ENCODE results near the gene SQSTM1. TPM values are rescaled to one million over a fixed set of nuclear protein-coding genes. Genes with fewer than 3 reads are reported as not detected.
"Not testable (repeated sequence)": the region's sequence is repeated elsewhere in the genome, so short reads cannot be mapped to it uniquely, and the experiment has no call there.

SQSTM1 gene
- total and polyA plus RNA-seq, 12 donors: 258 to 2,312 (median 660) TPM

DNA sequence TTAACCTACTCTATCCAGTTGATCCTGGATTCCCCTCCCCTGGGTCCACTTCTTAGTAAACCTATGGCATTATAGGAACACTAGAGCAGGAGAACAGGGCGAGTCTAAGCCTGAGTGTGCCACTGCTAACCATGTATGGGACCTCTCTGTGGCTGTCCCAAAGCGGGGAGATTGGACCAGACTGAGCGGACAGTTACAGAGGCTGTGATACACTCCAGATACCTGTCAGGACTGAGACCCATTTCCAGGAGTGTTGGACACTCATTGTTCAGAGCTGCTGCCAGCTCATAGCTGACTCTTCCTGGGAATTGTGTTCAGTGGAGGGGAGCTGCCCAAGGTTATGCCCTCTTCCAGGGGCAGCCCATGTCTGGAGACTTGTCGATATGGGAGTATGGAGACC is 38.9 kb upstream of the SQSTM1 start:
- H3K27ac ChIP-seq: no peak overlapping the region
- no peak overlapping the region for H3K4me3 ChIP-seq
- H3K36me3 ChIP-seq (replicated peaks in 1 of 2): peaks cover 0 to 12% of the 10 kb centered on the region in 2 donors
- TF ChIP-seq, protein P1, sequence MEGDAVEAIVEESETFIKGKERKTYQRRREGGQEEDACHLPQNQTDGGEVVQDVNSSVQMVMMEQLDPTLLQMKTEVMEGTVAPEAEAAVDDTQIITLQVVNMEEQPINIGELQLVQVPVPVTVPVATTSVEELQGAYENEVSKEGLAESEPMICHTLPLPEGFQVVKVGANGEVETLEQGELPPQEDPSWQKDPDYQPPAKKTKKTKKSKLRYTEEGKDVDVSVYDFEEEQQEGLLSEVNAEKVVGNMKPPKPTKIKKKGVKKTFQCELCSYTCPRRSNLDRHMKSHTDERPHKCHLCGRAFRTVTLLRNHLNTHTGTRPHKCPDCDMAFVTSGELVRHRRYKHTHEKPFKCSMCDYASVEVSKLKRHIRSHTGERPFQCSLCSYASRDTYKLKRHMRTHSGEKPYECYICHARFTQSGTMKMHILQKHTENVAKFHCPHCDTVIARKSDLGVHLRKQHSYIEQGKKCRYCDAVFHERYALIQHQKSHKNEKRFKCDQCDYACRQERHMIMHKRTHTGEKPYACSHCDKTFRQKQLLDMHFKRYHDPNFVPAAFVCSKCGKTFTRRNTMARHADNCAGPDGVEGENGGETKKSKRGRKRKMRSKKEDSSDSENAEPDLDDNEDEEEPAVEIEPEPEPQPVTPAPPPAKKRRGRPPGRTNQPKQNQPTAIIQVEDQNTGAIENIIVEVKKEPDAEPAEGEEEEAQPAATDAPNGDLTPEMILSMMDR (IDR thresholded peaks at IDR 0.05): no peak
- no peak for TF ChIP-seq POLR2A (IDR thresholded peaks at IDR 0.05)
- peaks cover 0 to 4% of the 10 kb centered on the region in 2 donors for H3K4me1 ChIP-seq (replicated peaks in 1 of 2)
- H3K9me3 ChIP-seq (replicated peaks in 1 of 3): no peaks in the 10 kb centered on the region
- no peaks in the 10 kb centered on the region for H3K27me3 ChIP-seq
- intact Hi-C loops (cut with DNase I): no loop called here
- WGBS, 4 donors: 93 to 97% (median 96%) methylated on average over 4 of the region's 4 CpGs
- DNase-seq: no peak

DNA sequence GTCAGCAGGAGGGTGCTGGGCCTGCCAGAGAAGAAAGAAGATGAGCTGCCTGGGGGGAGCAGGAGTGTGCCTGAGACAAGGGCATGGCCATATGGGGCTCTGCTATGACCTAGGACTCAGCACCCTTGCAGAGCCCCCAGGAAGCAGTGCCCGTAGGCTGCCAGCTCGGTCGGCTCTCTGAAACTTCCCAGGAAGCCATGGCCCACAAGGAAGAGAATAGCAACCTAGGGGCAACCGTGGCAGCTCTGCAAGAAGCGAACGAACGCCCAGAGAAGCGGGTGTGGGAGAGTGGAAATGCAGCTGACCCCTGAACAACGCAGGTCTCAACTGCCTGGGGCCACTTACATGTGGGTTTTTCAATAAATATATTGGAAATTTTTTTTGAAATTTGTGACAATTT is 37.6 kb upstream of the SQSTM1 start:
- Histone ChIP-seq H3K27ac (no peak overlapping the region), H3K36me3 (replicated peaks in 1 of 2) (peaks cover 0 to 11% of the 10 kb centered on the region in 2 donors), H3K4me1 (replicated peaks in 1 of 2) (peaks cover 0 to 2% of the 10 kb centered on the region in 2 donors), H3K27me3 (no peaks in the 10 kb centered on the region), H3K9me3 (replicated peaks in 1 of 3) (no peaks in the 10 kb centered on the region), H3K4me3 (no peak overlapping the region)
- TF ChIP-seq, protein P1 (IDR thresholded peaks at IDR 0.05): no peak
- TF ChIP-seq POLR2A (IDR thresholded peaks at IDR 0.05): no peak
- WGBS, 4 donors: 93 to 96% (median 95%) methylated on average over 9 of the region's 9 CpGs
- no peak for DNase-seq
- intact Hi-C loops (cut with DNase I): no loop called here

DNA sequence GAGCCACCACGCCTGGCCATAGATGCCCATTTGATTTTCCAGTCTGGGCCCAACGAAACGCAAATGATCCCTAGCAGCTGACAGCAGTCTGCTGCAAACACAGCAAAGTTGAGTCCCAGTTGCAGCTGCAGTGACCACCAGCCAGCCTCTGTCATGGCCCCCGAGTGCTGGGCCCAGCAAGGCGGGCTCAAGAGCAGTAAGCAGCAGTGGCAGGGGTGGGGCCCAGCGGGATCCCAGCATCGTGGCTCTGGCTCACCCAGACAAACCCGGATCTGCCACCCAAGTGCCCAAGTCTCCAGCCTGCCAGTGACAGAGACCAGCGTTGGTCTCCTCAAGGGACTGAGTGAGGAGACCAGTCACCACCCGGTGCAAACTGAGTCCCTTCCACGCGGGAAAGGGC is 33.8 kb upstream of the SQSTM1 start:
- Histone ChIP-seq H3K27ac (no peak overlapping the region), H3K9me3 (replicated peaks in 1 of 3) (no peaks in the 10 kb centered on the region), H3K4me3 (no peak overlapping the region), H3K27me3 (no peaks in the 10 kb centered on the region), H3K4me1 (replicated peaks in 1 of 2) (peaks cover 0 to 5% of the 10 kb centered on the region in 2 donors), H3K36me3 (replicated peaks in 1 of 2) (no peaks in the 10 kb centered on the region)
- no peak for DNase-seq
- TF ChIP-seq POLR2A (IDR thresholded peaks at IDR 0.05): no peak
- TF ChIP-seq, protein P1 (IDR thresholded peaks at IDR 0.05): no peak
- intact Hi-C loops (cut with DNase I): no loop called here
- 72 to 93% (median 86%) methylated on average over 7 to 12 of the region's 12 CpGs for WGBS, 4 donors

DNA sequence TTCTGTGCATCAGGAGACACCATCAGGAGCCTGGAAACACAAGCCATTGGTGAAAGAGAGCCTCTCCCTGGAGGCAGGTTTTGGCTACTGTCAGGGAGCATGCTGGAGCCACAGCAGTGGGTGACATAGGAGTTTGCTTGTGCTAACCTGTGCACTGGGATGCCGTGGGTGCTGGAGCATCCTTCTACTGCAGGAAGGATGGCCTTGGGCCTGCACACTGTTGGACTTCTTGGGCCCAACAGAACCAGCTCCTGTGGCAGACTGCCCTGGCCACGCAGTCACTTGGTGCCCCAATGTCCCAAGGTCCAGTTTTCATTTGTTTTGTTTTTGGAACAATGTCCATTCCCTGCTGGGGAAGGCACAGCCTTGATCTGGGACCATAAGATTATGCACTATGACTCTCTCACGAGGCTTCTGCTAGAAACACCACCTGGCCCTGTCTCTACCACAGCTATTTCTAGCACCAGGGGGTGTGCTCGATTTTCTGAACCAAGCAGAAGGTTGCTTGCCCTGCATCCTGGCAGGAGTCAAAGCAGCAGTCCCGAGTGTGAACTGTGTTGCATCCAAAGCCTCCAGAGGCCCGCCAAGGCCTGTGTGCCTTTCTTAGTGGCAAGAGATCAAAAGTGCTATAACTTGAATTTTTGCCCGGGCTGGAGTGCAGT is 32.4 kb upstream of the SQSTM1 start:
- Histone ChIP-seq H3K9me3 (replicated peaks in 1 of 3) (no peaks in the 10 kb centered on the region), H3K27me3 (no peaks in the 10 kb centered on the region), H3K27ac (no peak overlapping the region), H3K4me3 (no peak overlapping the region), H3K4me1 (replicated peaks in 1 of 2) (peaks cover 9 to 16% of the 10 kb centered on the region in 2 donors), H3K36me3 (replicated peaks in 1 of 2) (no peaks in the 10 kb centered on the region)
- DNase-seq: no peak
- TF ChIP-seq POLR2A (IDR thresholded peaks at IDR 0.05): no peak
- TF ChIP-seq, protein P1 (IDR thresholded peaks at IDR 0.05): no peak
- WGBS, 4 donors: 82 to 96% (median 87%) methylated on average over 4 to 7 of the region's 7 CpGs
- intact Hi-C loops (cut with DNase I): no loop called here

DNA sequence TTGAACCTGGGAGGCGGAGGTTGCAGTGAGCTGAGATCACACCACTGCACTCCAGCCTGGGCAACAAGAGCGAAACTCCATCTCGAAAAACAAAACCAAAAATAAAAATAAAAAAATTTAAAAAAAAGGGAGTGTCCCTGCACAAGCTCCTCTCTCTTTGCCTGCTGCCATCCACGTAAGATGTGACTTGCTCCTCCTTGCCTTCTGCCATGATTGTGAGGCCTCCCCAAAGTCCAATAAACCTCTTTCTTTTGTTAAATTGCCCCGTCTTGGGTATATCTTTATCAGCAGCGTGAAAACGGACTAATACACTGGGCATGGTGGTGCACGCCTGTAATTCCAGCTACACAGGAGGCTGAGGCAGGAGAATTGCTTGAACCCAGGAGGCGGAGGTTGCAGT is 31.4 kb upstream of the SQSTM1 start:
- H3K9me3 ChIP-seq (replicated peaks in 1 of 3); H3K27ac ChIP-seq; H3K4me3 ChIP-seq; H3K36me3 ChIP-seq (replicated peaks in 1 of 2); DNase-seq; intact Hi-C loops (cut with DNase I); H3K27me3 ChIP-seq: not testable (repeated sequence)
- 93 to 99% (median 97%) methylated on average over 8 to 9 of the region's 9 CpGs for WGBS, 4 donors
- H3K4me1 ChIP-seq (replicated peaks in 1 of 2): peaks cover 10 to 20% of the 10 kb centered on the region in 2 donors

All from adrenal gland (tissue), 12 donors.